SU-DHL-6 (cell line): ENCODE results near the gene ZNF680.
"Not testable (repeated sequence)": the region's sequence is repeated elsewhere in the genome, so short reads cannot be mapped to it uniquely, and the experiment has no call there.

ENCODE experiments used
- H2AFZ ChIP-seq: fragments of 200-600 bp; sonication (generic); 2 replicates; pipeline ENCODE4 v1.6.1; 2014; ENCODE audit warnings: low read depth, mild to moderate bottlenecking, moderate library complexity, mixed read lengths, antibody characterized with exemption, low read length; ENCODE audit not compliant: severe bottlenecking
- H3F3A ChIP-seq: fragments of 200-600 bp; shearing (Covaris generic); 2 replicates; pipeline ENCODE4 v1.6.0; 2016; ENCODE audit warnings: antibody characterized with exemption, mild to moderate bottlenecking; ENCODE audit not compliant: insufficient read depth
- H3K27ac ChIP-seq: fragments of 200-600 bp; sonication (generic); 2 replicates; pipeline ENCODE4 v1.5.1; 2016; ENCODE audit warnings: low read depth, mild to moderate bottlenecking, low read length, moderate library complexity, mixed read lengths
- H3K27me3 ChIP-seq: fragments of 200-600 bp; sonication (generic), shearing (Covaris generic); 2 replicates; pipeline ENCODE4 v1.6.0; 2014; ENCODE audit warnings: mild to moderate bottlenecking, low read length
- H3K36me3 ChIP-seq: fragments of 200-600 bp; sonication (generic); 2 replicates; pipeline ENCODE4 v1.6.1; 2014; ENCODE audit warnings: mild to moderate bottlenecking, low read length, mixed read lengths
- H3K4me2 ChIP-seq: fragments of 300-600, 200-600 bp; shearing (Covaris generic), sonication (generic); 2 replicates; pipeline ENCODE4 v1.6.0; 2014; ENCODE audit warnings: low read length, low read depth, mild to moderate bottlenecking; ENCODE audit not compliant: poor library complexity, severe bottlenecking
- H3K4me3 ChIP-seq: fragments of 200-600 bp; sonication (generic); 2 replicates; pipeline ENCODE4 v1.5.1; 2014; ENCODE audit warnings: antibody characterized with exemption, low read length, mild to moderate bottlenecking, mixed read lengths; ENCODE audit not compliant: insufficient read depth, poor library complexity, severe bottlenecking
- H3K79me2 ChIP-seq: fragments of 200-600 bp; sonication (generic); 2 replicates; pipeline ENCODE4 v1.6.1; 2014; ENCODE audit warnings: mild to moderate bottlenecking, low read length, moderate library complexity; ENCODE audit not compliant: insufficient read depth
- H3K9ac ChIP-seq: fragments of 200-600 bp; sonication (generic); 2 replicates; pipeline ENCODE4 v1.7.0; 2014; ENCODE audit warnings: mild to moderate bottlenecking, low read length
- H3K9me2 ChIP-seq: fragments of 200-600 bp; sonication (generic); replicated peaks from 2 replicates; pipeline ENCODE4 v1.6.1; 2014; ENCODE audit warnings: low read length; ENCODE audit not compliant: insufficient read depth
- H3K9me3 ChIP-seq: fragments of 200-600 bp; sonication (generic); 2 replicates; pipeline ENCODE4 v1.6.1; 2014; ENCODE audit warnings: low read length, mixed read lengths; ENCODE audit not compliant: insufficient read depth
- H4K20me1 ChIP-seq: fragments of 200-600 bp; sonication (generic); 2 replicates; pipeline ENCODE4 v1.6.1; 2014; ENCODE audit warnings: low read depth, mild to moderate bottlenecking, antibody characterized with exemption, low read length, moderate library complexity, mixed read lengths
- CTCF ChIP-seq: fragments of 200-600 bp; sonication (generic); IDR thresholded peaks from one replicate; pipeline ENCODE4 v1.5.1; 2017; ENCODE audit warnings: antibody characterized with exemption, mild to moderate bottlenecking, low read length, moderate library complexity; ENCODE audit not compliant: insufficient read depth, poor library complexity, severe bottlenecking
- EZH2phosphoT487 ChIP-seq: fragments of 200-600 bp; sonication (generic), shearing (Covaris generic); conservative IDR thresholded peaks from 2 replicates; pipeline ENCODE4 v1.6.1; 2018; ENCODE audit warnings: mild to moderate bottlenecking, antibody characterized with exemption, low read length, moderate library complexity, mixed read lengths

The ZNF680 gene

GRCh38 chr7:64581926-64582894, 19.3 kb upstream of the ZNF680 start:
- H3K27ac ChIP-seq, result no peak overlapping the region
- H4K20me1 ChIP-seq, result no peaks in the 10 kb centered on the region
- no peak overlapping the region for H3K4me3 ChIP-seq
- H3K79me2 ChIP-seq, result no peaks in the 10 kb centered on the region
- no peaks in the 10 kb centered on the region for H3K36me3 ChIP-seq
- peaks cover 4% of the 10 kb centered on the region; the same call in 1 of the 2 replicates for H3K9me3 ChIP-seq
- no peak overlapping the region for H3K9ac ChIP-seq
- no peak overlapping the region for H3K4me2 ChIP-seq
- no peaks in the 10 kb centered on the region for H3K27me3 ChIP-seq
- no peak for TF ChIP-seq CTCF
- no peak for TF ChIP-seq EZH2phosphoT487
- H3K9me2 ChIP-seq, result no peaks in the 10 kb centered on the region
- no peaks in the 10 kb centered on the region for H3F3A ChIP-seq
- H2AFZ ChIP-seq, result no peak overlapping the region

- Histone ChIP-seq H3F3A (no peaks in the 10 kb centered on the region), H3K36me3 (no peaks in the 10 kb centered on the region), H3K9me3 (no peaks in the 10 kb centered on the region), H3K27ac (no peak overlapping the region), H3K9me2 (no peaks in the 10 kb centered on the region), H3K4me2 (no peak overlapping the region), H3K79me2 (no peaks in the 10 kb centered on the region), H4K20me1 (no peaks in the 10 kb centered on the region), H2AFZ (no peak overlapping the region), H3K9ac (no peak overlapping the region), H3K4me3 (no peak overlapping the region), H3K27me3 (no peaks in the 10 kb centered on the region)
- TF ChIP-seq EZH2phosphoT487 (no peak), CTCF (no peak)
Measured at GRCh38 chr7:64581391-64581790, 18.5 kb upstream of the ZNF680 start.

- no peaks in the 10 kb centered on the region for H3K79me2 ChIP-seq
- H4K20me1 ChIP-seq, result no peaks in the 10 kb centered on the region
- H3F3A ChIP-seq, result no peaks in the 10 kb centered on the region
- no peak overlapping the region for H3K4me2 ChIP-seq
- no peak overlapping the region for H2AFZ ChIP-seq
- H3K9me3 ChIP-seq, result no peaks in the 10 kb centered on the region
- H3K27ac ChIP-seq, result no peak overlapping the region
- TF ChIP-seq EZH2phosphoT487 (no peak), CTCF (no peak)
- H3K4me3 ChIP-seq, result no peak overlapping the region
- H3K27me3 ChIP-seq, result no peaks in the 10 kb centered on the region
- no peaks in the 10 kb centered on the region for H3K36me3 ChIP-seq
- H3K9me2 ChIP-seq, result no peaks in the 10 kb centered on the region
- no peak overlapping the region for H3K9ac ChIP-seq
Measured at GRCh38 chr7:64574540-64575099, 11.7 kb upstream of the ZNF680 start.

GRCh38 chr7:64570284-64570605, 7.4 kb upstream of the ZNF680 start:
- not testable (repeated sequence) for H3K9me3 ChIP-seq, H3K27me3 ChIP-seq, H3K36me3 ChIP-seq, H4K20me1 ChIP-seq, H3K4me3 ChIP-seq, H2AFZ ChIP-seq, H3F3A ChIP-seq, H3K79me2 ChIP-seq, H3K4me2 ChIP-seq, H3K9me2 ChIP-seq, H3K9ac ChIP-seq, H3K27ac ChIP-seq

- H4K20me1 ChIP-seq, H3K4me3 ChIP-seq, H3K9me2 ChIP-seq, H3F3A ChIP-seq, H3K27me3 ChIP-seq, H3K4me2 ChIP-seq, H3K9ac ChIP-seq, H3K27ac ChIP-seq, H3K9me3 ChIP-seq, H3K36me3 ChIP-seq, H2AFZ ChIP-seq, H3K79me2 ChIP-seq: not testable (repeated sequence)
Measured at GRCh38 chr7:64569372-64570283, 6.8 kb upstream of the ZNF680 start.
